ENCODE results near the gene PTH2R.
"Not testable (repeated sequence)": the region's sequence is repeated elsewhere in the genome, so short reads cannot be mapped to it uniquely, and the experiment has no call there.

DNA sequence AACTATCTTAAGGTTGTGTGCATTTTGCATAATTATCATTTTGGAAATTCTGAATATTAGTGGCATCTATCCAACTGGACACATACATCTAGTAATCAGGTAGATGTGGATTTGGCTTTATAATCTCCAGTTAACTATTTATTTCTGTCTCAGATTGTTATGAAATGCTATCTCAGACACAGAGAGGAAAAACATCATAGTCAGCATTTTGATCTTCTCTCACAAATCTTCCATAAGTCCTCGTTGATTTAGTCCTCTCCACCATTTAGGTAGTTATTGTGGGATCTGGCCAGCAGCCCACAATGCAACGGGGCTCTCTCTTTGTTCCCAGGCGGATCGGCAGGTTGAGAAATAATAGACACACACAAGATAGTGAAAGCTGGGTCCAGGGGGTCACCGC is 75.4 kb downstream of the PTH2R start:
- TF ChIP-seq, protein P1, sequence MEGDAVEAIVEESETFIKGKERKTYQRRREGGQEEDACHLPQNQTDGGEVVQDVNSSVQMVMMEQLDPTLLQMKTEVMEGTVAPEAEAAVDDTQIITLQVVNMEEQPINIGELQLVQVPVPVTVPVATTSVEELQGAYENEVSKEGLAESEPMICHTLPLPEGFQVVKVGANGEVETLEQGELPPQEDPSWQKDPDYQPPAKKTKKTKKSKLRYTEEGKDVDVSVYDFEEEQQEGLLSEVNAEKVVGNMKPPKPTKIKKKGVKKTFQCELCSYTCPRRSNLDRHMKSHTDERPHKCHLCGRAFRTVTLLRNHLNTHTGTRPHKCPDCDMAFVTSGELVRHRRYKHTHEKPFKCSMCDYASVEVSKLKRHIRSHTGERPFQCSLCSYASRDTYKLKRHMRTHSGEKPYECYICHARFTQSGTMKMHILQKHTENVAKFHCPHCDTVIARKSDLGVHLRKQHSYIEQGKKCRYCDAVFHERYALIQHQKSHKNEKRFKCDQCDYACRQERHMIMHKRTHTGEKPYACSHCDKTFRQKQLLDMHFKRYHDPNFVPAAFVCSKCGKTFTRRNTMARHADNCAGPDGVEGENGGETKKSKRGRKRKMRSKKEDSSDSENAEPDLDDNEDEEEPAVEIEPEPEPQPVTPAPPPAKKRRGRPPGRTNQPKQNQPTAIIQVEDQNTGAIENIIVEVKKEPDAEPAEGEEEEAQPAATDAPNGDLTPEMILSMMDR (IDR thresholded peaks at IDR 0.05) = not testable (repeated sequence)
- not testable (repeated sequence) for TF ChIP-seq POLR2AphosphoS5 (IDR thresholded peaks at IDR 0.05; ENCODE audit: low read depth, low read length); REST (IDR thresholded peaks at IDR 0.05; ENCODE audit: insufficient read depth in 1 of 2, low read depth in 2 of 2, low read length in 1 of 2); SIN3A (IDR thresholded peaks at IDR 0.05; ENCODE audit: borderline replicate concordance, insufficient read depth, low read depth, low read length)

Measured in Panc1 (cell line).